GM12875 (cell line): ENCODE data around the gene SRSF10.

Experiments
- H3K4me3 ChIP-seq: one replicate; pipeline ENCODE4 v1.5.1; 2011; ENCODE audit warnings: low read depth, low read length, control low read depth
- TF ChIP-seq, protein P1 (sequence below): IDR thresholded peaks from 2 replicates; pipeline ENCODE4 v1.5.1; 2011; ENCODE audit warnings: low read depth, mild to moderate bottlenecking, control low read depth, inconsistent platforms, low read length, moderate library complexity, borderline replicate concordance; ENCODE audit not compliant: insufficient read depth

SRSF10 gene

DNA sequence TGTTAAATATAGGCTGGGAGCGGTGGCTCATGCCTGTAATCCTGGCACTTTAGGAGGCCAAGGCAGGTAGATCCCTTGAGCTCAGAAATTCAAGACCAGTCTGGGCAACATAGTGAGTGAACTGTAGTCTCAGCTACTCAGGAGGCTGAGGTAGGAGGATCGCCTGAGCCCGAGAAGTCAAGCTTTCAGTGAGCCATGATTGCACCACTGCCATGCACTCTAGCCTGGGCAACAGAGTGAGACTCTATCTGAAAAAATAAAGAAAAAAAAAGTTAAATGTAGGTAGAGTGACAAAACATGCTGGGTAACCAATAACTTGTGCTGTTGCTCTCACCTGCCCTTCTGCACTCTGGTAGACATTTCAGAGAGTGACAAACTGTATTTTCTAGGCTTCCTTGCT, 25.0 kb upstream of the SRSF10 start:
- H3K4me3 ChIP-seq = no peak overlapping the region
- TF ChIP-seq, protein P1, sequence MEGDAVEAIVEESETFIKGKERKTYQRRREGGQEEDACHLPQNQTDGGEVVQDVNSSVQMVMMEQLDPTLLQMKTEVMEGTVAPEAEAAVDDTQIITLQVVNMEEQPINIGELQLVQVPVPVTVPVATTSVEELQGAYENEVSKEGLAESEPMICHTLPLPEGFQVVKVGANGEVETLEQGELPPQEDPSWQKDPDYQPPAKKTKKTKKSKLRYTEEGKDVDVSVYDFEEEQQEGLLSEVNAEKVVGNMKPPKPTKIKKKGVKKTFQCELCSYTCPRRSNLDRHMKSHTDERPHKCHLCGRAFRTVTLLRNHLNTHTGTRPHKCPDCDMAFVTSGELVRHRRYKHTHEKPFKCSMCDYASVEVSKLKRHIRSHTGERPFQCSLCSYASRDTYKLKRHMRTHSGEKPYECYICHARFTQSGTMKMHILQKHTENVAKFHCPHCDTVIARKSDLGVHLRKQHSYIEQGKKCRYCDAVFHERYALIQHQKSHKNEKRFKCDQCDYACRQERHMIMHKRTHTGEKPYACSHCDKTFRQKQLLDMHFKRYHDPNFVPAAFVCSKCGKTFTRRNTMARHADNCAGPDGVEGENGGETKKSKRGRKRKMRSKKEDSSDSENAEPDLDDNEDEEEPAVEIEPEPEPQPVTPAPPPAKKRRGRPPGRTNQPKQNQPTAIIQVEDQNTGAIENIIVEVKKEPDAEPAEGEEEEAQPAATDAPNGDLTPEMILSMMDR = no peak

DNA sequence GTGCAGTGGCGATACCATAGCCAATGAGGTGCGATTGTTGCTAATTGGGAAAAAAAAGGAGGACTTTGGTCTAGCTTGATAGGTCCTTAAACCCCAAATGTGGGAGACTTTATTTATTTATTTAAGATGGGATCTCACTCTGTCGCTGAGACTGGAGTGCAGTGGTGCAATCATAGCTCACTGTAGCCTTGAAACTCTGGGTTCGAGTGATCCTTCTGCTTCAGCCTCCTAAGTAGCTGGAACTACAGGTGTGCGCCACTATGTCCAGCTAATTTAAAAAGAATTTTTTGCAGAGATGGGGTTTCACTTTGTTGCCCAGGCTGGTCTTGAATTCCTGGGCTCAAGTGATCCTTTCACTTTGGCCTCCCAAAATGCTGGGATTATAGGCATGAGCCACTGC, 24.0 kb upstream of the SRSF10 start:
- no peak overlapping the region for H3K4me3 ChIP-seq
- TF ChIP-seq, protein P1 = no peak

DNA sequence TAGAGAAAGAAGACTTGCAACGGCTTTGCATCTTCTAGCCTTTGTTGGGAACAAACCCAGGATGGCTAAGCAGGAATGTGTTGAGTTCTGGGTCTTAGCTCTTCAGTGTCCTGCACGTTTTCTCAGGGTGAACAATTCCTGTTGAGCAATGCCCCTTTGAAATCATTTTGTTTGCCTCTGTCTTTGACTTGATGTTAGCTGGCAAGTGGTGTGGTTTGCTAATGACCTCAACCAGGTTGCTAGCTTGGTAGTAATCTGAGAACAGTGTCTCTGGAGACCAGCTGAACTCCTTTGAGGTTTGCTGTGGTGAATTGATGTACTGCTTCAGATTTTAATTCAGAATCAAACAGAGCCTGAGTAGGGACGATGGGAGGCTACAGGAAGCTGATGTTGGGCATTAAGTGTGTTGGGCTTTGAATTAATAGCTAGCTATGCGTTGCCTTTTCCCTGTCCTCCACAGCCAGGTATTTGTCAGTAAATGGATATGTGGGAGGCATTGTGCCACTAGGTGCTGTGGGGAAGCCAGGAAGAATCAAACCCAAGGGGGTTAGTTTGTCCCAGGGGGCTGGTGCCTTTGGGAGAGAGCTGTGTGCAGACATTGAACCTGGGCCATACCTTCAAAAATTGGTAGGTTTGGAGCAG, 23.3 kb upstream of the SRSF10 start:
- H3K4me3 ChIP-seq = no peak overlapping the region
- TF ChIP-seq, protein P1 = no peak

DNA sequence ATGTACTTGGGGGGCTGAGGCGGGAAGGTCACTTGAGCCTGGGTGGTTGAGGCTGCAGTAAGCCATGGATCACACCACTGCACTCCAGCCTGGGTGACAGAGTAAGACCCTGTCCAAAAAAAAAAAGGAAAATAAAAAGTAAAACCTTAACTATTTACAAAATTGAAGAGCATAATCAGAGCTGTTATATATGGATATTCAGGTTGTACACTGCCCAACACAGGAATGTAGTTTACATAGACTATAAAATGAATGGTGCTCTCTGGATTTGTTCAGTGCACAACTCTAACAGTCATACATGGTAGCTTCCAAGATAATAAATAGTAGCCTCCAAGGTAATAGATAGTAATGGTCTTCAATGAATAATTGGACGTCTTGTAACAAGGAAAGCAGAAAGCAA, 22.6 kb upstream of the SRSF10 start:
- H3K4me3 ChIP-seq = no peak overlapping the region

DNA sequence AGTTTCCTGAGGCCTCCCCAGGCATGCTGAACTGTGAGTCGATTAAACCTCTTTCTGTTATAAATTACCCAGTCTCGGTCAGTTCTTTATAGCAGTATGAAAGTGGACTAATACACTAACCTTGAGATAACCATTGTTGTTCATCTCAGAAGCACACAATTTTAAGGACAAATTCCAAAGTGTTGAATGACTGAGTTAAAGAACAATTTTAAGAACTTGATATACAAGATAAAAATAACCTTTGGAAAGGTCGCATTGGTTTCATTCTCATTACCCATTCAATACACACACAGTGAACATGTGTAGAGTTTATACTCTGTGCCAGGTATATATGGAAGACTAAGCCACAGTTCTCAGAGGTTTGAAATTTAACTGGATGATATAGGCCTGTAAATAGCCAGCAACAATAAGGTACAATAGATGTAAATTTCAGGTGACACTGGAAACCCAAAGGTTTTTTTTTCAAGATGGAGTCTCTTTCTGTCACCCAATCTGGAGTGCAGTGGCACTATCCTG, 19.1 kb upstream of the SRSF10 start:
- TF ChIP-seq, protein P1 = no peak
- no peak overlapping the region for H3K4me3 ChIP-seq

More for the DNA sequence above, 22.6 kb upstream of the SRSF10 start:
- TF ChIP-seq, protein P1 = no peak

DNA sequence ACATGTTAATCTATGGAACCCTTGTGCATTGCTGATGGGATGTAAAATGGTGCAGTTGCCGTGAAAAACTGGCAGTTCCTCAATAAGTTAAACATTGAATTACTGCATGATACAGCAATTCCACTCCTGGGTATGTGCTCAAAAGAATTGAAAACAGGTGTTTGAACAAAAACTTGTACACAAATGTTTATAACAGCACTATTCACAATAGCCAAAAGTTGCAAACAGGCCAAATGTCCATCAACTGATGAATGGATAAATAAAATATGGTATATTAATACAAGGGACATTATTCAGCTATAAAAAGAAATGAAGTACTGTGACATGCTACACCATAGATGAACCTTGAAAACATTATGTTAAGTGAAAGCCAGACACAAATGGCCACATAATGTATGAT, 17.7 kb upstream of the SRSF10 start:
- TF ChIP-seq, protein P1 = no peak
- no peak overlapping the region for H3K4me3 ChIP-seq

DNA sequence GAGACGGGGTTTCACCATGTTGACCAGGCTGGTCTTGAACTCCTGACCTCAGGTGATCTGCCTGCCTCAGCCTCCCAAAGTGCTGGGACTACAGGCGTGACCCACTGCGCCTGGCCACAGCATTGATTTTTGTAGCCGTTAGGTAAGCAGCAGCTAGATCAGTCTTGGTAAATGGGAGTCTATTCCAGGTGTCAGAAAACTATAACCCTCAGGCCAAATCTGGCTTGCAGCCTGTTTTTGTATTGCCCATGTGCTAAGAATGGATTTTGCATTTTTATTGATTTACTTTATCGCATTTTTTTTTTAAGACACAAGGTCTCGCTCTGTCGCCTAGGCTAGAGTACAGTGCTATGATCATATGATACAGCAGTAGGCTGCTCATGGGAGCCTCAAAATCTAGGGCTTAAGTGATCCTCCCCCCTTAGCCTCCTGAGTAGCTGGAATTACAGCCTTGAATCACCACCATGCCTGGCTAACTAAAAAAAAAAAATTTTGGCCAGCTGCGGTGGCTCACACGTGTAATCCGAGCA, 16.6 kb upstream of the SRSF10 start:
- H3K4me3 ChIP-seq = no peak overlapping the region
- TF ChIP-seq, protein P1 = no peak
